Activated gamma-delta T cell treated with anti-CD3 and anti-CD28 coated beads, Interleukin-2, amount 50 U/mL, for 16 hours (primary cell): ENCODE measurements around the gene MIDN.
"Not testable (repeated sequence)": the region's sequence is repeated elsewhere in the genome, so short reads cannot be mapped to it uniquely, and the experiment has no call there.

Source experiments
- DNase-seq: peaks from one replicate; pipeline ENCODE4 v3.0.0-alpha.2; 2020; ENCODE audit warnings: low read depth

Gene MIDN

DNA sequence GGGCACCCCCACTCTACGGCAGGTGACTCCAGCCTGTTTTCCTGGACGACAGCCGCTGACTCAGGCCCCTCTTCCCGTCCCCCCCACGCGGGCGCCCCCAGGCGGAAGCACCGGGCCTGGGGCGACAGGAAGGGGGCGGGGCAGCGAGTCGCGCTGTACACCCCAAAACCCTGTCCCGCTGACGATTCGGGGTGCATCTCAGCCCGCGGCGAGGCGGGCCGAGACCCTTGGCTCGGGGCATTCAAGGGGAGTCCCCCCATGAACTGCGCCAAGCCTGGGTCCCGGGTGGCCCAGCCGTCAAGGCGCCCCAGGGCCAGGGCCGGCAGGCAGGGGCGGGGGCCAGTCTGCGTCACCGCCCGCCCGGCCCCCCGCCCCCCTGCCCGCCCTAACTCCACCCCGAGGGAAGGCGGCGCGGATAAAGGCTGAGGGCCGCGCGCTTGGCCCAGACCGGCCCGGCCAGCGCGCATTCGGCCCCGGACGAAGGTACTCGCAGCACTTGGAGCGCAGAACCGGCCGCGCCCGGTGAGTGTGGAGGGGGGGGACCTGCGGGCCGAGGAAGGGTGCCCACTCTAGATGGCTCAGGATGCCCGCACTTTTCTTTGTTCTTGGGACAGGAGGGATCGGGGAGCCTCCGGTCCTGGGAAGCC, at the start of gene MIDN:
Gene MIDN, plus strand, starts transcription at position 445 of the 647 bp plus-strand sequence. CDS start 1,714 bp downstream, outside the sequence.
- peak; percentile 53 for DNase-seq

GRCh38 chr19:1199531-1199930, 48.9 kb upstream of the MIDN start:
- DNase-seq, result no peak

- not testable (repeated sequence) for DNase-seq
Observed at GRCh38 chr19:1200614-1201013, 47.8 kb upstream of the MIDN start.

GRCh38 chr19:1205114-1206099, 43.0 kb upstream of the MIDN start, which contains the start of gene STK11:
Gene STK11, plus strand, starts transcription at chr19:1205778. Its CDS starts 1,136 bp downstream, at chr19:1206914.
- peak; percentile 99 for DNase-seq

- no peak for DNase-seq
Observed at GRCh38 chr19:1206150-1206863, 42.1 kb upstream of the MIDN start.

DNA sequence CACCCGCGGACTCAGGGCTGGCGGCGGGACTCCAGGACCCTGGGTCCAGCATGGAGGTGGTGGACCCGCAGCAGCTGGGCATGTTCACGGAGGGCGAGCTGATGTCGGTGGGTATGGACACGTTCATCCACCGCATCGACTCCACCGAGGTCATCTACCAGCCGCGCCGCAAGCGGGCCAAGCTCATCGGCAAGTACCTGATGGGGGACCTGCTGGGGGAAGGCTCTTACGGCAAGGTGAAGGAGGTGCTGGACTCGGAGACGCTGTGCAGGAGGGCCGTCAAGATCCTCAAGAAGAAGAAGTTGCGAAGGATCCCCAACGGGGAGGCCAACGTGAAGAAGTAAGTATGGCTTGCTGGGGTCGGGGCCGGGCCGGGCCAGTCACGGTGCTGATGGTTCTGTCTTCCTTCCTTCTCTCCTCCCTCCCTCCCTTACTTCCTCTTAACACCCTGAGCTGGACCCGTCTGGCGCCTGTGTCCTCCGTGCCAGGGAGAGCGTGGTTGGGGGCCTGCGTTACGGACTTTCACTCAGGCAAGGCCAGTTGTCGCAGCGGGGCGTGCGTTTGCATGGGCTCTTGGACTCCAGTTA, 41.4 kb upstream of the MIDN start:
- DNase-seq, result no peak

- DNase-seq, result not testable (repeated sequence)
Observed at GRCh38 chr19:1208830-1209229, 39.6 kb upstream of the MIDN start.

GRCh38 chr19:1210227-1210538, 38.2 kb upstream of the MIDN start:
- DNase-seq, result no peak

DNA sequence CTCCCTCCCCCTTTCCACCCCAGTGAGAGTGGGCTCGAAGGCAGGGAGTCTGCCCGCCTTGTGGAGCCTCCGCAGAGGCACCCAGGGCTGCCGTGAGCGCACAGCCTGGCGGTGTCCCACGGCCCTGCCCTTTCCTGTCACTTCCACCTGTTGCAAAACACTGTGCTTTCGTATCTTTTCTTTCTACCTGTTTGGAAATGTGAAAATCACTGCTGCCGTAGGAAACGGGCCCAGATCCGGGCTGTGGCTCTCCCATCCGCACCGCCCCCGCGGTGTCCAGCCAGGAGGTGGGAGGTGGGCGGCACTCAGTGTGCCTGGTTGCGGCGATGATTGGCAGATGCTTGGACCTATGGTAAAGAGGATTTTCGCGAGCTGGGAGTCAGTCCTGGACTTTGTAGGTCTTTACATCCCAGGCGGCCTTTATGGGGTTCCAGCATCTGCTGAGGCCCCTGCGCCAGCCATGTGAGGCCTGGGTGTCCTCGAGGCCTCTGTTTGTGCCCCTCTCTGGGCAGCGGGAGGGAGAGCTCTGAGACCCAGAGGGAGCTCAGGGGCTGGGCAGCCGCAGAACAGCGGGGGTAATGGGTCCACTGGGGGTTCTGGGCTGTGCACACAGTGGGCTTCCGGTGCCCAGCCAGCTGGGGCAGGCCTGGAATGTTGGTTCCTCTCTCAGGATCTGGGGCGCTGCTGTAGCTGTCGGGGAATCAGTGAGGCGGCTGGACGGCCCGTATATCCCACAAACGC, 36.7 kb upstream of the MIDN start:
- DNase-seq, result no peak

GRCh38 chr19:1213391-1214286, 34.7 kb upstream of the MIDN start:
- DNase-seq, result no peak

DNA sequence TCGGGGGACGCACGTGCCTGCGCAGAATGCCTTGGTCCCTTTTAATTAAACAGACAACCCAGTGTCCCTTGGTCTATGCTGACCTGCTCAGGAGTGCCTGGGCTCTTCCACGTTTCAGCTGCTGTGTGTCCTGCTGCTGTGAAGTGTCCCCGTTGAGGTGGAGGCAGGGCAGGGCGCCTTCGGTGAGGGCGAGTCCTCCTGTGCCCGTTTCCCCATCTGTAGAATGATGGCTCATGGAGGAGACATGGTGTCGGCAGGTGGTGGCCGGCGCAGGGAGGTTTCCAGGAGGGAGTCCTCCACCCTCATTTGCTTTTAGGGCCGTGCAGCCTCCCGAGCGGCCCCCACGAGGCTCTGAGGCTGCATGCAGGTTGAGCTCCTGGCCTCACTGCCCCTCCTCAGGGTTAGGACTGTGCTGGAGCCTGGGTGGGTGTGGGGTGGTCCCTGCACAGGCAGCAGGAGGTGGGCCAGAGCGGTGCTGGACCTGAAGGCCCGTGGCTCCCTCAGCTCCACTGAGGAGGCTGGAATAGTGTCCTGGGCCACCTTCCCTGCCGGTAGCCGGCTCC, 34.0 kb upstream of the MIDN start:
- DNase-seq, result no peak

DNA sequence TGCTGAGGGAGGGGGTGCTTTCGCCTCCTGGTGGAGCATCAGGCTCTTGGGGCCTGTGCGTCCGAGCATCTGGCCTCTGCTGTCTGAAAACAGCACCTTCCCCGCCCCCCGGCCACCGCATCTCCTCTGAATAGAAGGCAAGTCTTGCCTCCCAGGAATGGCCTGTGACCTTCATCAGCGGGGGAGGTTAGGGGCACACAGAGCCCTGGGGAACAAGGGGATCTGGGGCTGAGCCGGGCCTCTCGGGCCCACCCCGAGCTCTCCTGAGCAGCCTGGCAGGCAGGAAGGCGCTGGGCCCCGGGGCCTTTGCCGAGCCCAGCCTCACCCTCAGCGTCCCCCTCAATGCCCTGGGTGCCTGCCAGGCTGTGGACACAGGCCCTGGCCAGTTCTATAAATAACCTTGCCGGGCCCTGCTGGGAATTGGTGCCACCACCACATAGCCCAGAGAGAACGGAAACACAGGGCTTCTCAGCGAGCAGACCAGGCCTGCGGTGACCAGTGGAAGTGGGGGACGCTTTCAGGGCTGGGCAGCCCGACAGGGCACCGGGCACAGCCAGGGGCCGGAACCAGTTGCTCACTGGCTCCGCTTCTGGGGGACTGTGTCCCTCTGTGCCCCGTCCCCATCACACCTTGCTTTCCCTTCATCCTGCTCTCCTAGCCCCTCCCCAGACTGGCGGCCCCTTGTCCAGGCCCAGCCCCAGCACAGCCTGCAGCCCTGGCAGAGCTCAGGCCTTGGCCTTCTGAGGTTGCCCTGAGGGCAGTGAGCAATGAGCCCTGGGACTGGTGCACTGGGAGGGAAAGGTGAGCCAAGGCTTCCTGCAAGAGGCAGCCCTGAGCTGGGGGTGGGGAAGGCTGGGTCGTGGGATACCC, 33.3 kb upstream of the MIDN start:
- DNase-seq, result no peak

GRCh38 chr19:1216756-1217155, 31.6 kb upstream of the MIDN start:
- no peak for DNase-seq

GRCh38 chr19:1217366-1217765, 31.0 kb upstream of the MIDN start:
- DNase-seq, result no peak

DNA sequence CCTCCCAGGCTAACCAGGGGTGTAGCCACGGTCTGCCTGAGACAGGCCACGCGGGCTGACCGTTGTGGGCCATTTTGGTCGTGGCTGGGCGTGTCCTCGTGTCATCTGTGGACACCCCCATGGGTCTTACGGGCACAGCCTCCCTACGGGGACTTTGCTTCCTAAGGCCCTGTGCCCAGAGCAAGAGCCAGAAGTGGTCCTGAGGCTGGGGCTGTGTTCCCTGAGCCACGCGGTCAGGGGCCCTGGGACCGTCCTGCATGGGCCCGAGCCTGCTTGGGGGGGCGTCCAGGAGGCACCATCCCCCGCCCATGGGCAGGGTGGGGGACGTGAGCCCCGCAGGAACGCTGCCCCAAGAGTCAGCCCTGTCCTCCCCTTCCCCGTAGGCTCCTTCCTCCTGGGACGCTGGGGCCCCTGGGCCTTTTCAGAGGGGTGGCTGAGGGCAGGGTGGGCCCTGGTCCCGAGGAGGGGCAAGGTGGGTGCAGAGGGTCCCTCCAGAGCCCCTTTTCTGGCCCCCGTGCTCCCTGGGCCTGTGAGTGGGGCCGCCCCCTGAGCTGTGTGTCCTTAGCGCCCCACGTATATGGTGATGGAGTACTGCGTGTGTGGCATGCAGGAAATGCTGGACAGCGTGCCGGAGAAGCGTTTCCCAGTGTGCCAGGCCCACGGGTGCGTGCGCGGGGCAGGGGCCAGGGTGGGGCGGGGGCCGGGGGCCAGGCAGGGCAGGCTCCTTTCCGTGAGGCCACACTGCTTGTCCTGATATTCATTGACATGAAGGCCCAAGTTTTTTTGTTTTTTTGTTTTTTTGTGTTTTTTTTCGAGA, 29.4 kb upstream of the MIDN start:
- DNase-seq, result no peak

DNA sequence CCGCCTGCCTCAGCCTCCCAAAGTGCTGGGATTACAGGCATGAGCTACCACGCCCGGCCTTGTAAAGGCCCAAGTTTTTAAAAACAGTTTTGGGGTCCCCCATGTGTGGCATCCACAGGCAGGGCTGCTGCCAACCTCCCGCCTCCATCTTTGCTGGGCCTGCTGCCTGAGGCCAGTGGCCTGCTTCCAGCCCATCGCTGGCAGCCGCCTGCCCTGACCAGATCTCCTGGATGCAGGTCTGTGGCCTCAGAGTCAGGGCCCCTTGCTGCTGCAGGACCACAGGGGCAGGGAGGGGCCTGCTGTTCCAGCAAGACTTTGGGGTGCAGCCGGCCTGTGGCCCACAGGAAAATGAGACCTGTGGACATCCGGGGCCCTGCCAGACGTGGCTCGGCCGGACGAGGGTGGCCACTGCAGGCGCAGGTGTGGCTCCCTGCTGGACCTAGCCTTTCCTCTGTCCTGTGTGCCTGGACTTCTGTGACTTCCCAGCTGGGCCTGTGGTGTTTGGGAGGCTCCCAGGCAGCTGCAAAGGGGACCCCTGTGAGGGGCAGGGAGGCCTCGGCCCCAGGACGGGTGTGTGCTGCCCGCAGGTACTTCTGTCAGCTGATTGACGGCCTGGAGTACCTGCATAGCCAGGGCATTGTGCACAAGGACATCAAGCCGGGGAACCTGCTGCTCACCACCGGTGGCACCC, 28.5 kb upstream of the MIDN start:
- no peak for DNase-seq

GRCh38 chr19:1220477-1220930, 27.9 kb upstream of the MIDN start:
- no peak for DNase-seq
